ENCODE results near the gene ZDHHC22. TPM values are rescaled to one million over a fixed set of nuclear protein-coding genes. Genes with fewer than 3 reads are reported as not detected.

ZDHHC22 gene
- polyA plus RNA-seq, 3 donors from 2014 or later = not detected

GRCh38 chr14:77099425-77100167, 42.0 kb downstream of the ZDHHC22 start:
- H3K9me3 Mint-ChIP-seq = no peaks in the 10 kb centered on the region
- H3K4me1 Mint-ChIP-seq = peaks cover 28 to 43% of the 10 kb centered on the region in 2 donors
- peaks cover 0 to 4% (median 3%) of the 10 kb centered on the region in 3 donors for H3K36me3 Mint-ChIP-seq
- H3K4me3 Mint-ChIP-seq = peak overlapping the region; percentile 86 to 93 (median 91)
- DNase-seq = no peak
- H3K27ac Mint-ChIP-seq = peak overlapping the region; percentile 87 to 98 (median 96)
- peaks cover 3 to 10% (median 4%) of the 10 kb centered on the region in 3 donors for H3K27me3 Mint-ChIP-seq (ENCODE audit: low read depth in 3 of 3)

DNA sequence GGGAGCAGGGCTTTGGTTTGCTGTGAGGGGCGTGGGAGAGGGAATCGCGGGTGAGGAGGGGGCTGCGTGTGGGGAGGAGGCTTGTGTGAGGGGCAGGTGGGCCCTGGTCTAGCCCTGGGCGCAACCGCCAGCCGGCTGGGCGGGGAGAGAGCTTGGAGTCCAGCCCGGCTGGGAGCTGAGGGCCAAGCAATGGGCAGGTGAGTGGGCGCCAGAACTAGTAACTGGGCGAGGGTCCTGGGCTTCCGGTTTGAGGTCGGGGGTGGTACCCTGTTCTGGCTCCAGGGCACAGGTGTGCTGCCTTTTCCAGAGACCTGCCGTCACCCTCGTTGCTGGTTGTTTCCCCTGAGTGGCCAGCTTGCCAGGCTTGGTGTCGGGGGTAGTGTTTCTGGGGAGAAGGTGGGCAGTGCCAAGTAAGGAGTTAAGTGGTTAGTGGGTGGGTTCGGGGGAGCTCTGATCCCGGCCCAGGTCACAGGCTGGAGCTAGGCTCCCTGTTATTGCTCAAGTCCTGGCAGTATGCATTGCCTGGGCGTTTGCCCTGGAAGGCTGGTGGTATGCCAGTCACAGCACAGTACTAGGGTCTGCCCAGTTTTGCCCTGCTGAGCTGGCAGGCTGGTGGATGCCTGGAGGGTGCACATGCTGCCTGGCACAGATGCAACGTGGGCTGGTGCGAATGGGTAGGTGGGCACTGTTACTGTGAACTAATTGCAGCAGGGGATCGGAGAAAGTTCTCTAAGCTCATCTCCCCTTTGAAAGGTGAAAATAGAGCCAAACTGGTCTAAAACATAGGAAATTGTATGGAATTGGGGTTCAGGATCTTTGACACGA, 42.9 kb downstream of the ZDHHC22 start:
- Mint-ChIP-seq H3K4me1 (peaks cover 29 to 45% of the 10 kb centered on the region in 2 donors), H3K27me3 (ENCODE audit: low read depth in 3 of 3) (peaks cover 3 to 10% (median 4%) of the 10 kb centered on the region in 3 donors), H3K4me3 (peak overlapping the region; percentile 86 to 93 (median 91)), H3K36me3 (no peaks in the 10 kb centered on the region), H3K27ac (peak overlapping the region; percentile 87 to 98 (median 96)), H3K9me3 (no peaks in the 10 kb centered on the region)
- no peak for DNase-seq

- no peaks in the 10 kb centered on the region for H3K36me3 Mint-ChIP-seq
- H3K27me3 Mint-ChIP-seq (ENCODE audit: low read depth in 3 of 3) = peaks cover 3 to 10% (median 4%) of the 10 kb centered on the region in 3 donors
- H3K9me3 Mint-ChIP-seq = no peaks in the 10 kb centered on the region
- peak; percentile 99 for DNase-seq
- peak within 1 kb of the TSS; percentile 87 to 98 (median 96) for H3K27ac Mint-ChIP-seq
- peak within 1 kb of the TSS; percentile 86 to 93 (median 91) for H3K4me3 Mint-ChIP-seq
- peaks cover 29 to 45% of the 10 kb centered on the region in 2 donors for H3K4me1 Mint-ChIP-seq
These were observed 43.7 kb downstream of the ZDHHC22 start, which contains the start of gene CIPC for GRCh38 chr14:77097700-77098528. Gene CIPC (plus strand): TSS chr14:77098258. CDS start chr14:77105709, 7,451 bp downstream.

- DNase-seq = no peak
- H3K36me3 Mint-ChIP-seq = no peaks in the 10 kb centered on the region
- peaks cover 3 to 10% (median 4%) of the 10 kb centered on the region in 3 donors for H3K27me3 Mint-ChIP-seq (ENCODE audit: low read depth in 3 of 3)
- peak overlapping the region; percentile 87 to 98 (median 96) for H3K27ac Mint-ChIP-seq
- H3K4me1 Mint-ChIP-seq = peaks cover 29 to 45% of the 10 kb centered on the region in 2 donors
- H3K4me3 Mint-ChIP-seq = peak overlapping the region; percentile 86 to 93 (median 91)
- H3K9me3 Mint-ChIP-seq = no peaks in the 10 kb centered on the region
These were observed 44.4 kb downstream of the ZDHHC22 start for GRCh38 chr14:77097006-77097699.

- DNase-seq = peak; percentile 60 to 66 (median 60)
- Mint-ChIP-seq H3K27me3 (ENCODE audit: low read depth in 3 of 3) (peaks cover 3 to 10% (median 10%) of the 10 kb centered on the region in 3 donors), H3K4me3 (peak overlapping the region in 2 of 5 donors; percentile 33 to 37), H3K27ac (peak overlapping the region in 5 of 6 donors; percentile 8 to 82 (median 64)), H3K9me3 (peaks cover 0 to 12% (median 5%) of the 10 kb centered on the region in 6 donors), H3K4me1 (peaks cover 29 to 43% of the 10 kb centered on the region in 2 donors), H3K36me3 (peaks cover 0 to 6% (median 0%) of the 10 kb centered on the region in 3 donors)
These were observed 46.8 kb downstream of the ZDHHC22 start for GRCh38 chr14:77094672-77095284.

GRCh38 chr14:77092676-77093075, 48.9 kb downstream of the ZDHHC22 start:
- H3K27me3 Mint-ChIP-seq (ENCODE audit: low read depth in 3 of 3) = peaks cover 0 to 7% (median 3%) of the 10 kb centered on the region in 3 donors
- H3K36me3 Mint-ChIP-seq = peaks cover 0 to 6% (median 0%) of the 10 kb centered on the region in 3 donors
- peaks cover 0 to 12% (median 5%) of the 10 kb centered on the region in 6 donors for H3K9me3 Mint-ChIP-seq
- H3K4me3 Mint-ChIP-seq = no peak overlapping the region
- DNase-seq = no peak
- H3K4me1 Mint-ChIP-seq = peaks cover 16 to 23% of the 10 kb centered on the region in 2 donors
- H3K27ac Mint-ChIP-seq = no peak overlapping the region

GRCh38 chr14:77091518-77091917, 50.1 kb downstream of the ZDHHC22 start:
- Mint-ChIP-seq H3K9me3 (peaks cover 0 to 12% (median 5%) of the 10 kb centered on the region in 6 donors), H3K27ac (no peak overlapping the region), H3K36me3 (peaks cover 0 to 6% (median 0%) of the 10 kb centered on the region in 3 donors), H3K4me1 (peaks cover 7 to 12% of the 10 kb centered on the region in 2 donors), H3K4me3 (no peak overlapping the region), H3K27me3 (ENCODE audit: low read depth in 3 of 3) (peaks cover 0 to 7% (median under 1%) of the 10 kb centered on the region in 3 donors)
- no peak for DNase-seq

- Mint-ChIP-seq H3K27me3 (ENCODE audit: low read depth in 3 of 3) (peaks cover 0 to 7% (median 2%) of the 10 kb centered on the region in 3 donors), H3K4me3 (no peak overlapping the region), H3K27ac (no peak overlapping the region)
These were observed 52.9 kb downstream of the ZDHHC22 start for GRCh38 chr14:77088645-77089044.

DNA sequence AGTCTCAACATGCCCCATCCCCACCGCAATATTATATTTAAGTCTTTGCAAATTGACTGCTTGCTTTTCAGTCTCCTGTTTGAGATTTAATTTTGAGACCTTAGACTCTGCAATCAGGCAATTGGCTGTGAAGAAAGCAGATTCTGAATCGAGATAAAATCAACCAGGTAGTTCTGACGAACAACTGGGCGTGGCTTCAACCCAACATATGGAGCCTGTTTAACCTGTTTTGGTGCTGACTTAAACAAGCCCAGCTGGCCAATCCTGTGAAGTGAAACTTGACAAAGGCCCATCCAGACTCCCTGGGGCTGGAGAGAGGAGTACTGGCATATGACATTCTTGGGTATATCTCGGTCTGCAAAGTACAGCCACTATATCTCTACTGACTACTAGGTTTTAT, 53.4 kb downstream of the ZDHHC22 start:
- Mint-ChIP-seq H3K27ac (no peak overlapping the region), H3K9me3 (peaks cover 0 to 12% (median 5%) of the 10 kb centered on the region in 6 donors), H3K4me1 (no peaks in the 10 kb centered on the region), H3K4me3 (no peak overlapping the region), H3K36me3 (peaks cover 0 to 6% (median 0%) of the 10 kb centered on the region in 3 donors), H3K27me3 (ENCODE audit: low read depth in 3 of 3) (peaks cover 0 to 7% (median 2%) of the 10 kb centered on the region in 3 donors)
- no peak for DNase-seq

More at GRCh38 chr14:77088645-77089044, 52.9 kb downstream of the ZDHHC22 start:
- Mint-ChIP-seq H3K4me1 (no peaks in the 10 kb centered on the region), H3K36me3 (peaks cover 0 to 6% (median 0%) of the 10 kb centered on the region in 3 donors), H3K9me3 (peaks cover 0 to 12% (median 5%) of the 10 kb centered on the region in 6 donors)
- DNase-seq = no peak

DNA sequence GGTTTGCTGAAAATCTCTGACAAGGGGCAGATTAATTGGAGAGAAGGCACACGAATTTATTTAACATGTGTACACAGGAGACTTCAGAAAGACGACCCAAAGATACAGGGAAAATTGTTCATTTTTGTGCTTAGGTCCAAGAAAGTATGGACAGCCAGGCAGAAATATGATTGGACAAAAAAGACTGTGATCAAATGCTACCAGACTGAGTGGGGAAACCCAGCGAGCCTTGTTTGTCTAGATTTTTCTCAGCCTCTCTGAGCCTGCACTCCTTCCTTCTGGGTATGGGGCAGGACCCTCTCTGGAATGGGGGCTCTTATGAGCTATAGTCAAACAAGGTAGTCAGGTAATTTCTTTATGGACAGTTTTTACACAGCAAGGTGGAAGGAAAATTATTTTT, 54.0 kb downstream of the ZDHHC22 start:
- no peak for DNase-seq
- Mint-ChIP-seq H3K4me1 (no peaks in the 10 kb centered on the region), H3K36me3 (peaks cover 0 to 6% (median 0%) of the 10 kb centered on the region in 3 donors), H3K4me3 (no peak overlapping the region), H3K27ac (no peak overlapping the region), H3K9me3 (peaks cover 0 to 12% (median 5%) of the 10 kb centered on the region in 6 donors), H3K27me3 (ENCODE audit: low read depth in 3 of 3) (peaks cover 0 to 7% (median 2%) of the 10 kb centered on the region in 3 donors)

- Mint-ChIP-seq H3K9me3 (peaks cover 0 to 12% (median 5%) of the 10 kb centered on the region in 6 donors), H3K27me3 (ENCODE audit: low read depth in 3 of 3) (peaks cover 0 to 9% (median 2%) of the 10 kb centered on the region in 3 donors)
- DNase-seq = no peak
These were observed 54.6 kb downstream of the ZDHHC22 start for GRCh38 chr14:77086951-77087350.

More at GRCh38 chr14:77086951-77087350, 54.6 kb downstream of the ZDHHC22 start:
- no peaks in the 10 kb centered on the region for H3K4me1 Mint-ChIP-seq
- H3K27ac Mint-ChIP-seq = no peak overlapping the region
- H3K36me3 Mint-ChIP-seq = peaks cover 0 to 6% (median 0%) of the 10 kb centered on the region in 3 donors
- H3K4me3 Mint-ChIP-seq = no peak overlapping the region

Data from immature natural killer cell (primary cell).